Renal cortex interstitium (tissue), 11 donors: Measurements from ENCODE around the gene GP1BB. TPM values are rescaled to one million over a fixed set of nuclear protein-coding genes. Genes with fewer than 3 reads are reported as not detected.
A peak's percentile ranks its signal among the peaks of the same experiment; 100 is the strongest.
"Not testable (repeated sequence)": the region's sequence is repeated elsewhere in the genome, so short reads cannot be mapped to it uniquely, and the experiment has no call there.

Source experiments
- DNase-seq, 11 donors: peaks; one replicate each; pipeline ENCODE4 v3.0.0-alpha.2; 2013; ENCODE audit warnings: low read depth in 9 of 11, low spot score in 4 of 11; ENCODE audit errors: extremely low read depth in 1 of 11
- polyA plus RNA-seq, 3 donors: library from polyadenylated mRNA; unstranded; fragments of 120-200 nt; gene quantifications; one replicate each; pipeline ENCODE4 v1.2.1, GENCODE V29; 2013; ENCODE audit not compliant: insufficient read length in 3 of 3

GP1BB gene
- polyA plus RNA-seq, 3 donors, result 2.8 to 7.0 (median 4.5) TPM

GRCh38 chr22:19688301-19689290 lies 34.7 kb upstream of the GP1BB start:
- no peak for DNase-seq

GRCh38 chr22:19689408-19689807 lies 33.9 kb upstream of the GP1BB start:
- DNase-seq, result no peak

GRCh38 chr22:19691007-19691720 lies 32.2 kb upstream of the GP1BB start:
- no peak for DNase-seq

GRCh38 chr22:19691721-19692341 lies 31.5 kb upstream of the GP1BB start:
- peak in 2 of 11 donors; percentile 23 to 32 for DNase-seq

GRCh38 chr22:19693581-19693980 lies 29.8 kb upstream of the GP1BB start:
- DNase-seq, result no peak

- DNase-seq, result no peak
Measured at GRCh38 chr22:19693981-19694670, 29.2 kb upstream of the GP1BB start.

GRCh38 chr22:19694696-19695095 lies 28.6 kb upstream of the GP1BB start:
- DNase-seq, result no peak

- no peak for DNase-seq
Measured at GRCh38 chr22:19696504-19697276, 26.6 kb upstream of the GP1BB start.

- not testable (repeated sequence) for DNase-seq
Measured at GRCh38 chr22:19697871-19698270, 25.5 kb upstream of the GP1BB start.

- no peak for DNase-seq
Measured at GRCh38 chr22:19700790-19701419, 22.4 kb upstream of the GP1BB start.

- DNase-seq, result no peak
Measured at GRCh38 chr22:19701420-19702145, 21.8 kb upstream of the GP1BB start.

- no peak for DNase-seq
Measured at GRCh38 chr22:19703869-19704268, 19.5 kb upstream of the GP1BB start.

- DNase-seq, result no peak
Measured at GRCh38 chr22:19704355-19705015, 18.9 kb upstream of the GP1BB start.

GRCh38 chr22:19705181-19705934 lies 18.0 kb upstream of the GP1BB start:
- no peak for DNase-seq

GRCh38 chr22:19706661-19707151 lies 16.6 kb upstream of the GP1BB start:
- no peak for DNase-seq
